Spleen (tissue), 11 donors: Measurements from ENCODE around the gene PEX14. TPM values are rescaled to one million over a fixed set of nuclear protein-coding genes. Genes with fewer than 3 reads are reported as not detected.

Source experiments
- DNase-seq: peaks from one replicate; pipeline ENCODE4 v3.0.0-alpha.2; 2020
- H3K27ac ChIP-seq, 8 donors: fragments of 200-600 bp; sonication (generic) in 7 of 8; 1 replicate in 4 of 8; 2 replicates in 4 of 8; pipeline versions ENCODE4 v1.5.0 to v1.8.0; 2016 to 2021; ENCODE audit warnings: inconsistent platforms in 4 of 8, mild to moderate bottlenecking in 4 of 8, moderate library complexity in 1 of 8
- H3K27me3 ChIP-seq, 7 donors: fragments of 200-600 bp; sonication (generic) in 6 of 7; replicated peaks in 1 of 7; 1 replicate in 4 of 7; 2 replicates in 3 of 7; pipeline versions ENCODE4 v1.5.0 to v1.8.0; 2016 to 2021; ENCODE audit warnings: inconsistent platforms in 3 of 7, mild to moderate bottlenecking in 1 of 7
- H3K36me3 ChIP-seq, 6 donors: fragments of 200-600 bp; sonication (generic) in 5 of 6; 1 replicate in 4 of 6; 2 replicates in 2 of 6; pipeline versions ENCODE4 v1.5.0 to v1.8.0; 2016 to 2021; ENCODE audit warnings: inconsistent platforms in 2 of 6
- H3K4me1 ChIP-seq, 6 donors: fragments of 200-600 bp; sonication (generic) in 5 of 6; 1 replicate in 3 of 6; 2 replicates in 3 of 6; pipeline versions ENCODE4 v1.5.0 to v1.8.0; 2016 to 2021; ENCODE audit warnings: inconsistent platforms in 3 of 6
- H3K4me3 ChIP-seq, 8 donors: fragments of 200-600 bp; sonication (generic) in 7 of 8; 1 replicate in 4 of 8; 2 replicates in 4 of 8; pipeline versions ENCODE4 v1.5.0 to v1.8.0; 2016 to 2021; ENCODE audit warnings: inconsistent platforms in 4 of 8, mild to moderate bottlenecking in 4 of 8, moderate library complexity in 2 of 8
- H3K9me3 ChIP-seq, 8 donors: fragments of 200-600 bp; sonication (generic) in 7 of 8; 1 replicate in 4 of 8; 2 replicates in 4 of 8; pipeline versions ENCODE4 v1.5.0 to v1.8.0; 2016 to 2021; ENCODE audit warnings: inconsistent platforms in 4 of 8
- CTCF ChIP-seq, 11 experiments: fragments of 200-600 bp in 7 of 11; fragments of 450-650 bp in 4 of 11; sonication (generic) in 4 of 11; IDR thresholded peaks in 8 of 11; conservative IDR thresholded peaks in 3 of 11; 1 replicate in 7 of 11; 2 replicates in 4 of 11; pipeline versions ENCODE4 v1.4.0 to v1.8.0; 2016 to 2021; ENCODE audit warnings: antibody characterized with exemption in 11 of 11, inconsistent platforms in 4 of 11, mild to moderate bottlenecking in 1 of 11
- POLR2A ChIP-seq, 3 donors: fragments of 450-650 bp; IDR thresholded peaks; one replicate each; pipeline ENCODE4 v1.5.1; 2017; ENCODE audit warnings: antibody characterized with exemption in 3 of 3, mild to moderate bottlenecking in 1 of 3
- POLR2AphosphoS5 ChIP-seq, 3 donors: sonication (generic); formaldehyde crosslinking; IDR thresholded peaks; one replicate each; pipeline ENCODE4 v1.5.1; 2017; ENCODE audit warnings: antibody characterized with exemption in 3 of 3
- whole genome bisulfite sequencing, 5 donors: extraction: QIAGEN DNeasy Blood & Tissue Kit in 3 of 5; methylation state at CpG; one replicate each; pipeline versions ENCODE4 v1.1.5 to v1.1.7; 2013 to 2018; 5-methylcytosine and 5-hydroxymethylcytosine counted together
- intact Hi-C: fragments of 100-400 bp; cut with DNase I; formaldehyde crosslinking; loops from one replicate; pipeline ENCODE4 v1.15.0; 2023; ENCODE audit warnings: low total_unique reads
- polyA plus RNA-seq, 3 donors: library from polyadenylated mRNA; stranded (reverse); fragments of 200-250 nt; gene quantifications; one replicate each; pipeline ENCODE4 v1.2.1, GENCODE V29; 2013
- total RNA-seq, 7 donors: library from RNA; depleted of rRNA in 3 of 7; stranded (reverse); fragments of >200 nt in 3 of 7; fragmentation: NEBNext Ultra II Directional in 4 of 7; extraction: Animal tissue kit (Norgen Biotek cat#: 25700) in 4 of 7; gene quantifications; one replicate each; pipeline versions ENCODE4 v1.1.0 to v1.2.1, GENCODE V29; 2016 to 2021
- donor health status: healthy with polysubstance abuse.
- donor health status: DM: no; HTN: no; CAD: no; lungs with moderate emphysema.
- donor health status: DM: no; HTN: no; CAD: no.
- donor health status: Bipolar disorder and iron deficiency.
- donor health status: healthy.
- donor health status: DM: no; HTN: no; CAD: no.
- donor health status: DM: yes; HTN: yes; CAD: no.

PEX14 gene
- total and polyA plus RNA-seq, 10 donors = 9.3 to 19.7 (median 12.1) TPM

GRCh38 chr1:10515976-10516750 lies 41.4 kb downstream of the PEX14 start:
- WGBS, 5 donors = 86 to 92% (median 87%) methylated on average over 6 of the region's 6 CpGs
- TF ChIP-seq POLR2A (IDR thresholded peaks at IDR 0.05) (no peak), CTCF (IDR thresholded peaks at IDR 0.05 in 8 of 11, conservative IDR thresholded peaks at IDR 0.05 in 3 of 11) (no peak), POLR2AphosphoS5 (IDR thresholded peaks at IDR 0.05) (no peak)
- Histone ChIP-seq H3K4me1 (peaks cover 2 to 68% (median 48%) of the 10 kb centered on the region in 6 donors), H3K4me3 (no peak overlapping the region), H3K27me3 (no peaks in the 10 kb centered on the region), H3K9me3 (no peaks in the 10 kb centered on the region), H3K27ac (peak overlapping the region in 1 of 8 donors; percentile 18), H3K36me3 (peaks cover 0 to 15% (median 2%) of the 10 kb centered on the region in 6 donors)
- intact Hi-C loops = no loop called here
- no peak for DNase-seq

GRCh38 chr1:10516925-10517676 lies 42.4 kb downstream of the PEX14 start:
- no peak overlapping the region for H3K4me3 ChIP-seq
- peaks cover 0 to 63% (median 40%) of the 10 kb centered on the region in 6 donors for H3K4me1 ChIP-seq
- H3K36me3 ChIP-seq = peaks cover 0 to 10% (median 2%) of the 10 kb centered on the region in 6 donors
- H3K27ac ChIP-seq = no peak overlapping the region
- H3K9me3 ChIP-seq = no peaks in the 10 kb centered on the region
- TF ChIP-seq POLR2A (IDR thresholded peaks at IDR 0.05) (no peak), CTCF (IDR thresholded peaks at IDR 0.05 in 8 of 11, conservative IDR thresholded peaks at IDR 0.05 in 3 of 11) (no peak), POLR2AphosphoS5 (IDR thresholded peaks at IDR 0.05) (no peak)
- H3K27me3 ChIP-seq = no peaks in the 10 kb centered on the region
- WGBS, 5 donors = 76 to 89% (median 80%) methylated on average over 8 of the region's 8 CpGs
- intact Hi-C loops = no loop called here
- DNase-seq = no peak

GRCh38 chr1:10517677-10517982 lies 42.9 kb downstream of the PEX14 start:
- no peak overlapping the region for H3K27ac ChIP-seq
- 87 to 100% (median 91%) methylated on average over 2 of the region's 2 CpGs for WGBS, 5 donors
- intact Hi-C loops = no loop called here

More at GRCh38 chr1:10517677-10517982, 42.9 kb downstream of the PEX14 start:
- Histone ChIP-seq H3K4me1 (peaks cover 3 to 63% (median 38%) of the 10 kb centered on the region in 6 donors), H3K27me3 (no peaks in the 10 kb centered on the region), H3K9me3 (no peaks in the 10 kb centered on the region), H3K36me3 (peaks cover 0 to 10% (median 2%) of the 10 kb centered on the region in 6 donors), H3K4me3 (no peak overlapping the region)
- TF ChIP-seq POLR2AphosphoS5 (IDR thresholded peaks at IDR 0.05) (no peak), POLR2A (IDR thresholded peaks at IDR 0.05) (no peak), CTCF (IDR thresholded peaks at IDR 0.05 in 8 of 11, conservative IDR thresholded peaks at IDR 0.05 in 3 of 11) (no peak)
- no peak for DNase-seq
